Measurements from ENCODE around the gene EGLN3.

The EGLN3 gene

DNA sequence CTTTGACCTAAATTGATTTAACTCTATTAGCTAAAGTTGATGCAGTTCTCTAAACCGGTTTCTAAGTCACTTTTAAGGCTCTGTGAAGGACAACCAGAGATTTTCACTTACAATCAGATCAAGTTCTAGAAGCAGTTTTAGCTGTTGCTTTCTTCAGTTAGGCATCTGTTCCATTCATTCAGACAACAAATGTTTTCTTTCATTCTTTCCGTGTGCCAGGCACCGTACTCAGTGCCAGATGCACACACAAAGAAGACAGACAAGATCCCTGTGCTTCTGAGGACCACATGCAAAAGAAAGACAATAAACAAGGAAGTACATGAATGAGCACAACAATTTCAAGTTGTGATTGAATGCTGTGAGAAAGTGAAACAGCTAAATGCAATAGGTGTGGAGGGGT lies 11.1 kb upstream of the EGLN3 start:
- no peak for DNase-seq (ENCODE audit: low read depth)

- no peak for DNase-seq (ENCODE audit: low read depth)
These were observed 8.8 kb upstream of the EGLN3 start for GRCh38 chr14:33959692-33960151.

- no peak for DNase-seq (ENCODE audit: low read depth)
These were observed 7.8 kb upstream of the EGLN3 start for GRCh38 chr14:33958605-33959226.

DNA sequence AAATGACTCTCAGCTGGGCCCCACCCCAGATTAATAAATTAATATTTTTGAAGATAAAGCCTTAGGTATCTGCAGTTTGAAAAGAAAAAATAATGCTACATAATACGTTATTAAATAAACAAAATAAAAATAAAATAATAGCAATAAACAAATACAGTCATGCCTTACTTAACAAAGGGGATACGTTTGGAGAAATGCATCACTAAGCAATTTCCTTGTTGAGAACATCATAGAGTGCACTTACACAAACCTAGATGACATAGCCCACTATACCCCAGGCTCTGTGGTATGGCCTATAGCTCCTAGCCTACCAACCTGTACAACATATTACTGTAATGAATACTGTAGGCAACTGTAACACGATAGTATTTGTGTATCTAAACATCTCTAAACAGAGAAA lies 7.1 kb upstream of the EGLN3 start:
- DNase-seq (ENCODE audit: low read depth): no peak

DNA sequence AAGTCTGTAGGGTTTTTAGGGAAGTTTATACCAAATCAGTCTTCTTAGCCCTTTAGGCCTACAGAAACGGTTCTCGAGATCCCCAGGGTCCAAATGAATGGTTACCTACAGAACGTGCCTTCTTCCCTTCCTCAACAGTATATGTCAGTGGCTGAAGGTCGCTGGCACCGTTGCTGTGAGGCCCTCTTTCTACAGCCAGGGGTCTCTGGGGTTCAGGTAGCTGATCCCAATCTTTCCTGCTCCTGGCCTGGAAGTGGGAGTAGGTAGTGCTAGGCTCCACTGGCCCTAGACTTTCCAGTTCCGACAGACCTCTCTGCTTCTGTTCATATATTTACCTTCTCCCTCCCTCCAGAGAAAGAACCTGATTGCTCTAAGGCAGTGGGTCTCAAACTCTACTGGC lies 6.4 kb upstream of the EGLN3 start:
- DNase-seq (ENCODE audit: low read depth): no peak

GRCh38 chr14:33956640-33957039 lies 5.8 kb upstream of the EGLN3 start:
- DNase-seq (ENCODE audit: low read depth): no peak

GRCh38 chr14:33954016-33954598 lies 3.2 kb upstream of the EGLN3 start:
- DNase-seq (ENCODE audit: low read depth): no peak

DNA sequence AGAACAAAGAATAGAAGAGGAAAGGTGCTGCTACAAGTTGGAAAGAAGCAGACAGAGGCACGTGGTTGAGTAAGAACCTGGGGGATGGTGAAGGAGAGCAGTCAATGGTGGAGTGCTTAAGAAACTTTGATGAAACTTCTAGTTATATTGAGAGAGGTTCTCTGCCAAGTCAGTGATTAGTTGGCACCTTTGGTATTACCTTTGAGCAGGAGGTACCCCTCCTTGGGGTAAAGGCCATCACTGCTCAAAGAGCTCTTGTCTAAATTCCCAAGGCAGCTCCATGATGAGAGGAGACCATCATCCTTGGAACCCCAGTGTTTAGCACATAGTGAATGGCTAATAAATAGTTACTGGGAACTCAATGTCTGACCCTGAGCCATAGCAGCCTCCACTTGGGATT lies 1.7 kb upstream of the EGLN3 start:
- DNase-seq (ENCODE audit: low read depth): no peak

GRCh38 chr14:33951183-33951840 lies 438 bp upstream of the EGLN3 start:
- DNase-seq (ENCODE audit: low read depth): no peak

DNA sequence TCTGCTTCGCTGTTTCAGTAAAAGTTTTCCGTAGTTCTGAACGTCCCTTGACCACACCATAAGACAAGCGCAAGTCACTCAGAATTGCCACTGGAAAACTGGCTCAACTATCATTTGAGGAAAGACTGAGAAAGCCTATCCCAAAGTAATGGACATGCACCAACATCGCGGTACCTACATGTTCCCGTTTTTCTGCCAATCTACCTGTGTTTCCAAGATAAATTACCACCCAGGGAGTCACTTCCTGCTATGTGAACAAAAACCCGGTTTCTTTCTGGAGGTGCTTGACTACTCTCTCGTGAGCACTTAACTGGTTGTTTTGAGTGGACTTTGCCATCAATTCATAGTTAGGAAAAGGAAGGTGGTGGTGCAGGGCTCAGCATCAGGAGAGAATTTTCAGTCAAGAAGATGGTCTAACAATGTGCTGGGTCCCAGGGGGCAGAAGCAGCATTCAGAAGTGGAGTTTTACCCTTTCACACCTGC lies 1.4 kb downstream of the EGLN3 start:
- no peak for DNase-seq (ENCODE audit: low read depth)

GRCh38 chr14:33948869-33949408 lies 1.9 kb downstream of the EGLN3 start:
- no peak for DNase-seq (ENCODE audit: low read depth)

DNA sequence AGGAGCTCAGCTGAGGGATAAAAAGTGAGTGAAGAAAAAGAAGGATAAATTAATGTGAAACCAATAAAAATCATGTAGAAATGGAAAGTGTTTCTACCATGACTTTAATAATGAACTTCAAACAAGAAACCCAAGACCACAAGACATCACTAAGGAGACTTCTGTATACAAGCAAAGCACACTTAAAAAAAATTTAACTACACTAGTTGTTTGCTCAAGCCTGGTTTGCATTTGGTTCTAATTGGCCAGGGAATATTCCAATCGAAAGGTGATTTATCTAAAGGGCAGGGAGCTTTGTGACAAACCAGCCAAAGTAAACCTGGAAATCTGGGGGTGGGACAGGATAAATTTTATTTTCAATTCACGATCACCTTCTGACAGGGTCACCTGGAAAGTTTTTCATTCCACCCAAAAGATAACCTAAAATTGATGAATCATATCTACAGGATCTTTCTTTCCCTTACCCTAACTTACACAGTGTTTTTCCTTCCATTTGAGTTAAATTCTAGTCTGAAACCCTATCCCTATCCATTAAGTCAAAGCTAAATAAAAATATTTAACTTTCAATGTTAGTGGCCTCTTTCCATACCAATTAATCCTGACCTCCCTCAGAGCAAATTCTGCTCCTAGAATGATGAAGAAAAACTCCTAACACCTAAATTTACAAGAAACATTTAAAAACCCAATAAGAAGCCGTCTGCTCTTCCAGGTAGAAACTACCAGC lies 2.6 kb downstream of the EGLN3 start:
- no peak for DNase-seq (ENCODE audit: low read depth)

- DNase-seq (ENCODE audit: low read depth): no peak
These were observed 4.0 kb downstream of the EGLN3 start for GRCh38 chr14:33946679-33947476.

DNA sequence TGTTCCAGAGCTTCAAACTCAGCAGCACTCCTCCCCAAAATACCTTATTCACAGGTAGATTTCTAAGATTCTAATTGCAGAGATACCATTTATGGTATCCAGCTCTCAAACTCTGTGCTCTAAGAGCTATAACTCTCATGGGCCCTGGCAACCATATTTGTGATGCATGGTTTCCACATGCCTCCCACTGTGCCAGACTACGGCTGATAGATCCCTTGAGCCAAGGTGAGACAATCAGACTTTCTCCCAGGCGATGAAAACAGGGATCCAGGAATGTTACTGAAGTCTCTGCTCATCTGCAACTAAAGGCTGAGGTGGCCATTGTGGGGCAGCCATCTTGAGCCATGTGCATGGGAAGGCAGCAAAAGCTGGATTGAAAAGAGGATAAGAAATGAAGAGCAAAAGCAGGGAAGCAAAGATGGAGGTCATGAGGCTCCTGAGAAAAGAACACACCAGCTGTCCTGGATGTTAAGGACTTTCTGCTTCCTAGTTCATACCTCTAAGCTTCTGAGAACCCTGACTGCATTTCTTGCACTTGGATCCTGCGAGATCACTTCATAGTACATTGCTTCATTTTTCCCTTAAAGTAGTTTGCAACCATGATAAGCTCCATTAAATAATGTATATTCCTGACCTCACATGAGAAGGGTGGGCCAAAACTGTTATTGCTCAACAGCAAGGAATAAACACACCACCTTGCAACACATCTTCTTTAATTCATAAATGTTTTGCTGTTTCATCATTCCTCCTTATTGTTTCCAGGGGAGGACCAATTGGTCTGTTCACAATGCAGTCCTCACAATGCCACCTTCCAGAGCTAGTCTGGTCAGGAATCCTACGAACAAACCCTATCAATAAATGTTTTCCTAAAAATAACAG lies 5.4 kb downstream of the EGLN3 start:
- DNase-seq (ENCODE audit: low read depth): no peak

DNA sequence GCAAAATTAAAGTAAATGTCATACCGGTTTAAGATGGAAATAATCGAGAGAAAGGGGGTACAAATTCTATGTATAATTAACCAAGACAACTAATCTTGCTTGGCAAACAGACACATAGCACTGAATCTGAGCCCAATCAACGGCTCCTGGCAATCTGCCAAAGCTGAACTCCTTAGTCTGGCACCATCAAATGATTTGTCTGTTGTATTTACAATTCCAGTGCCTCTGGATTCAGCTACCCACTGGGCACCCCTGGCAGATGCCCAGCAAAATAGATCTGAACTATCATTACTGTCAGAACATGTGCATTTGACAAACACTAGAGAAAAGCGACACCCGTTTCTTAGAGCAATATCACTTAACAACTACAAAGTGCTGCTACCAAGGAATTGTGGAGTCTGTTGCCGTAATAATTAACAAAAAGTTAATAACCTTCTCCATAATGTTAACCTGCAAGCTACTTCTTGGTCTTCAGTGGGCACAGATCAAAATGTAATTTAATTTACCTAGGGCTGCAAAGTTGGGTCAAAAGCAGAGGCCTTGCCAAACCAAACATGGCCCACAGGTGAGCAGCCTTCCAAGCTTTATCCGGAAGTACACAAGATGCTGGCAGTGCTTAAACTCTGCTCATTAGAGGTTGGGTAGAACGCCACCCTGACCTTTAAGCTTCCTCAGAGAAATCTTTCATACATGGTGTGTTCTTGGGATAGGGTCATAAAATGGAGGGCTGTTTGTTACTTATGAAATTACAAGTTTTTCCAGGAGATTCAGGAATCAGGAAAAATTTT lies 7.6 kb downstream of the EGLN3 start:
- no peak for DNase-seq (ENCODE audit: low read depth)

DNA sequence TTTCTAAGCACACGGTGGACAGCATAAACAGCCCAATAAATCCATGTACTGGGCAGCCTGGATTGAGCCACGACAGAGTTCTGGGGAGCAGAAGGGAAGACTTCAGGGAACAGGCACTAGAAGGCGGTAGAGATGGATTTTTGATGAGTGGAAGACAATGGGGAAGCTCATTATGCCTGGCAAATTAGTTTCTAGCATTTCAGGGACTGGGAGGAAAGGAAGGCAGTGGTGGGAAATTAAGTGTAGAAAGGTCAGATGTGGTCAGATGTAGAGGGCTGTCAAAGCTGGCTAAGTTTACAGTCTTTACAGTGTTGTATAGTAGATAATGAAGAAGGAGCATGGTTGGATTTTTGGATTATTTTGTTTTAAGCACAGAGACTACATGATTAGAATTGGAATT lies 9.2 kb downstream of the EGLN3 start:
- no peak for DNase-seq (ENCODE audit: low read depth)

DNA sequence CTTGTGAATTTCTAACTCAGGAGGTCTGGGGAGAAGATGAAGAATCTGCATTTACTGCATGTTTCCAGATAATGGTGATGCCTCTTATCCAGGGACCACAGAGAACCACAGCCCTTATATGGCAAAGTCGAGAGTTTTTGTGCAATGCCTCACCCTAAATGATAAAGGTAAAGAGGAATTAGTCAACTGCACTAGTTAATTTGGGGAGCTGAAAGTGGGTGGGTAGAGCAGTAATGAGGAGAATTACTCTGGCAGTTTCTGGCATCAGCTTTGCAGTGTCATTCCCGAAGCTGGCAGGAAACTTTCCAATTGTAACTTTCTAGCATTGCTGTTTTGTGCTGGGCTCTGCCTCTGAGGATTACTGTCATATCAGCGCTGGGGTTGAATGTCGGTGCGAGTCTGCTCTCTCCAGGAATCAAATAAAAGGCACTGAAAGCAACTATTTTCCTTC lies 10.3 kb downstream of the EGLN3 start:
- DNase-seq (ENCODE audit: low read depth): no peak

- no peak for DNase-seq (ENCODE audit: low read depth)
These were observed 12.5 kb downstream of the EGLN3 start for GRCh38 chr14:33938131-33938949.

DNA sequence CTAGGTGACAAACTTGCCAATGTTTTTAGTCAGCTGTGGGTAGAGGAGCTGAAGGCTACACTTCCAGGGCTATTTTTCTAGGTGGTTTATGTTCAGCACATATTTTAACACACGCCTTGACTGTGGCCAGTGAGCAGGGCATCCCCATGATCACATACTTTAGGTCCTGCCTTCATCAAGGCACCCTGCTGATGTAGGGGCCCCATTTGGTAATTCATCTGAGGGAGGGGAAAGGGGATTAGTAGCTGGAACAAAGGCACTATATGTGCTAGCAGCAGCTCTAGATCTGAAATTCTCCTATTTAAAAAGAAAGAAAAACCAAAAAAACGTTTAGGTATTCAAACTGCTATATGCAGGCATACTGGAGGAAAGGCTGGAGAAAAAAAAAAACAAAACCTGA lies 14.5 kb downstream of the EGLN3 start:
- no peak for DNase-seq (ENCODE audit: low read depth)
